SK-N-MC (cell line): ENCODE data around the gene PACS1.

ENCODE experiments used
- EZH2 ChIP-seq: fragments of 200-600 bp; sonication (generic); IDR thresholded peaks from one replicate; pipeline ENCODE4 v1.6.1; 2017; ENCODE audit warnings: antibody characterized with exemption
- FOXP2 ChIP-seq: optimal IDR thresholded peaks from 2 replicates; pipeline ENCODE3; 2011; ENCODE audit warnings: mild to moderate bottlenecking, moderate library complexity; ENCODE audit not compliant: insufficient read depth; ENCODE audit errors: extremely low read length, control extremely low read depth
- POLR2AphosphoS5 ChIP-seq: IDR thresholded peaks from 2 replicates; pipeline ENCODE4 v1.6.1; 2012; ENCODE audit warnings: mild to moderate bottlenecking, low read depth, low read length, borderline replicate concordance

DNA sequence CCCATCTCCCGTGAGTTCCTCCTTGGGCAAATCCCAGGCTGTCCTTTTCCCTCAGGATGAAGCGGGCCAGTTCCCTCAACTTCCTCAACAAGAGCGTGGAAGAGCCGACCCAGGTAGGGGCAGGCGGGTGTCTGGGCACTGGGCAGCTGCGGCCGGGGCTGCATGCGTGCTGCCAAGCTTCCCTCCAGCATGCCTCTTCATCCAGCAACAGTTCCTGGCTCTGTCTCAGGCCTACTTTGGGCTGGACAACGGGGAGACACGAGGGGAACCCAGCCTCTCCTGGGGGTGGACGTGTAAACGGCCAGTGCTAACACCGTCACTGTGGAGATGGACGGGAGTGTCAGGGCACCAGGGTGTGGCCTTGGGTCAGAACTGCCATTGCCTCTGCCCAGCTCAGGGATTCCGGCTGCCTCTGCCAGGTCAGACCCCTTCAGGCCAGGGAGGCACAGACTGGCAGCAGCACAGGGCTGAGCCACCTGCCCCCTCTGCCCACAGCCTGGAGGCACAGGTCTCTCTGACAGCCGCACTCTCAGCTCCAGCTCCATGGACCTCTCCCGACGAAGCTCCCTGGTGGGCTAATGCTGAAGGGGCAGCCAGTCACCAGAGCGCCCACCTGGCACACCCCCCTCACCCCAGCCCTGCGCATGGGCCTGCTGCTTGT lies 196.4 kb downstream of the PACS1 start:
- TF ChIP-seq EZH2 (no peak), POLR2AphosphoS5 (no peak), FOXP2 (no peak)
